ENCODE results near the gene DDHD1. TPM values are rescaled to one million over a fixed set of nuclear protein-coding genes. Genes with fewer than 3 reads are reported as not detected.

DDHD1 gene
- total and polyA plus RNA-seq, 2 experiments from 2014 or later, result 11.2 to 28.9 TPM

- ATAC-seq, result no peak
- H3K36me3 ChIP-seq (ENCODE audit: insufficient read depth), result no peaks in the 10 kb centered on the region
- peaks cover under 1% of the 10 kb centered on the region for H3K27me3 Mint-ChIP-seq (ENCODE audit: insufficient read depth, low read depth, poor library complexity)
Observed at GRCh38 chr14:53186532-53186931, 33.4 kb upstream of the DDHD1 start.

GRCh38 chr14:53183611-53184010 is 30.5 kb upstream of the DDHD1 start:
- Histone ChIP-seq H3K4me3 (no peak overlapping the region), H2AFZ (no peak overlapping the region), H3K27ac (ENCODE audit: low read depth) (no peak overlapping the region), H3K79me2 (replicated peaks; ENCODE audit: insufficient read depth) (no peaks in the 10 kb centered on the region), H3K4me1 (ENCODE audit: insufficient read depth) (peaks cover 10% of the 10 kb centered on the region), H3K27me3 (ENCODE audit: insufficient read depth) (no peaks in the 10 kb centered on the region), H4K20me1 (replicated peaks; ENCODE audit: insufficient read depth) (no peaks in the 10 kb centered on the region), H3F3A (replicated peaks; ENCODE audit: low read depth) (no peaks in the 10 kb centered on the region), H3K9me2 (ENCODE audit: insufficient read depth) (no peaks in the 10 kb centered on the region), H3K4me2 (peak overlapping the region; percentile 58), H3K36me3 (ENCODE audit: insufficient read depth) (no peaks in the 10 kb centered on the region)
- H3K9me3 Mint-ChIP-seq, result peaks cover 22% of the 10 kb centered on the region
- DNase-seq (ENCODE audit: low spot score) (no peak), ATAC-seq (no peak)
- peaks cover 20% of the 10 kb centered on the region for H3K36me3 Mint-ChIP-seq (ENCODE audit: low read depth)
- TF ChIP-seq ZNF114 (CRISPR knock-in tag; IDR thresholded peaks at IDR 0.05) (no peak), ZNF331 (CRISPR knock-in tag; IDR thresholded peaks at IDR 0.05; ENCODE audit: low read depth) (no peak), EZH2 (IDR thresholded peaks at IDR 0.05; ENCODE audit: low read depth, unreplicated experiment) (no peak), NANOG (IDR thresholded peaks at IDR 0.05; ENCODE audit: borderline replicate concordance) (no peak)
- TF ChIP-seq, protein P1, sequence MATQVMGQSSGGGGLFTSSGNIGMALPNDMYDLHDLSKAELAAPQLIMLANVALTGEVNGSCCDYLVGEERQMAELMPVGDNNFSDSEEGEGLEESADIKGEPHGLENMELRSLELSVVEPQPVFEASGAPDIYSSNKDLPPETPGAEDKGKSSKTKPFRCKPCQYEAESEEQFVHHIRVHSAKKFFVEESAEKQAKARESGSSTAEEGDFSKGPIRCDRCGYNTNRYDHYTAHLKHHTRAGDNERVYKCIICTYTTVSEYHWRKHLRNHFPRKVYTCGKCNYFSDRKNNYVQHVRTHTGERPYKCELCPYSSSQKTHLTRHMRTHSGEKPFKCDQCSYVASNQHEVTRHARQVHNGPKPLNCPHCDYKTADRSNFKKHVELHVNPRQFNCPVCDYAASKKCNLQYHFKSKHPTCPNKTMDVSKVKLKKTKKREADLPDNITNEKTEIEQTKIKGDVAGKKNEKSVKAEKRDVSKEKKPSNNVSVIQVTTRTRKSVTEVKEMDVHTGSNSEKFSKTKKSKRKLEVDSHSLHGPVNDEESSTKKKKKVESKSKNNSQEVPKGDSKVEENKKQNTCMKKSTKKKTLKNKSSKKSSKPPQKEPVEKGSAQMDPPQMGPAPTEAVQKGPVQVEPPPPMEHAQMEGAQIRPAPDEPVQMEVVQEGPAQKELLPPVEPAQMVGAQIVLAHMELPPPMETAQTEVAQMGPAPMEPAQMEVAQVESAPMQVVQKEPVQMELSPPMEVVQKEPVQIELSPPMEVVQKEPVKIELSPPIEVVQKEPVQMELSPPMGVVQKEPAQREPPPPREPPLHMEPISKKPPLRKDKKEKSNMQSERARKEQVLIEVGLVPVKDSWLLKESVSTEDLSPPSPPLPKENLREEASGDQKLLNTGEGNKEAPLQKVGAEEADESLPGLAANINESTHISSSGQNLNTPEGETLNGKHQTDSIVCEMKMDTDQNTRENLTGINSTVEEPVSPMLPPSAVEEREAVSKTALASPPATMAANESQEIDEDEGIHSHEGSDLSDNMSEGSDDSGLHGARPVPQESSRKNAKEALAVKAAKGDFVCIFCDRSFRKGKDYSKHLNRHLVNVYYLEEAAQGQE (IDR thresholded peaks at IDR 0.05; ENCODE audit: unreplicated experiment), result no peak
- peaks cover 1% of the 10 kb centered on the region for H3K27me3 Mint-ChIP-seq (ENCODE audit: insufficient read depth, low read depth, poor library complexity)
- peaks cover 16% of the 10 kb centered on the region for H3K4me1 Mint-ChIP-seq
- H3K27ac Mint-ChIP-seq, result no peak overlapping the region; the same call in 1 of the 2 replicates
- no peak overlapping the region for H3K4me3 Mint-ChIP-seq

More at GRCh38 chr14:53186532-53186931, 33.4 kb upstream of the DDHD1 start:
- Histone ChIP-seq H3K9me2 (ENCODE audit: insufficient read depth) (no peaks in the 10 kb centered on the region), H3K4me3 (no peak overlapping the region), H3K27me3 (ENCODE audit: insufficient read depth) (no peaks in the 10 kb centered on the region), H2AFZ (no peak overlapping the region), H3K4me1 (ENCODE audit: insufficient read depth) (peaks cover 10% of the 10 kb centered on the region), H3K27ac (ENCODE audit: low read depth) (no peak overlapping the region), H3F3A (replicated peaks; ENCODE audit: low read depth) (no peaks in the 10 kb centered on the region), H3K4me2 (no peak overlapping the region), H4K20me1 (replicated peaks; ENCODE audit: insufficient read depth) (no peaks in the 10 kb centered on the region), H3K79me2 (replicated peaks; ENCODE audit: insufficient read depth) (no peaks in the 10 kb centered on the region)
- peaks cover 8% of the 10 kb centered on the region for H3K36me3 Mint-ChIP-seq (ENCODE audit: low read depth)
- DNase-seq (ENCODE audit: low spot score), result no peak
- H3K4me3 Mint-ChIP-seq, result no peak overlapping the region
- peaks cover 9% of the 10 kb centered on the region for H3K9me3 Mint-ChIP-seq
- TF ChIP-seq NANOG (IDR thresholded peaks at IDR 0.05; ENCODE audit: borderline replicate concordance), result no peak
- no peak for TF ChIP-seq ZNF114 (CRISPR knock-in tag; IDR thresholded peaks at IDR 0.05)
- TF ChIP-seq POLR2AphosphoS5 (IDR thresholded peaks at IDR 0.05; ENCODE audit: low read depth), result no peak
- TF ChIP-seq, protein P2, sequence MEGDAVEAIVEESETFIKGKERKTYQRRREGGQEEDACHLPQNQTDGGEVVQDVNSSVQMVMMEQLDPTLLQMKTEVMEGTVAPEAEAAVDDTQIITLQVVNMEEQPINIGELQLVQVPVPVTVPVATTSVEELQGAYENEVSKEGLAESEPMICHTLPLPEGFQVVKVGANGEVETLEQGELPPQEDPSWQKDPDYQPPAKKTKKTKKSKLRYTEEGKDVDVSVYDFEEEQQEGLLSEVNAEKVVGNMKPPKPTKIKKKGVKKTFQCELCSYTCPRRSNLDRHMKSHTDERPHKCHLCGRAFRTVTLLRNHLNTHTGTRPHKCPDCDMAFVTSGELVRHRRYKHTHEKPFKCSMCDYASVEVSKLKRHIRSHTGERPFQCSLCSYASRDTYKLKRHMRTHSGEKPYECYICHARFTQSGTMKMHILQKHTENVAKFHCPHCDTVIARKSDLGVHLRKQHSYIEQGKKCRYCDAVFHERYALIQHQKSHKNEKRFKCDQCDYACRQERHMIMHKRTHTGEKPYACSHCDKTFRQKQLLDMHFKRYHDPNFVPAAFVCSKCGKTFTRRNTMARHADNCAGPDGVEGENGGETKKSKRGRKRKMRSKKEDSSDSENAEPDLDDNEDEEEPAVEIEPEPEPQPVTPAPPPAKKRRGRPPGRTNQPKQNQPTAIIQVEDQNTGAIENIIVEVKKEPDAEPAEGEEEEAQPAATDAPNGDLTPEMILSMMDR (conservative IDR thresholded peaks at IDR 0.05; ENCODE audit: low read depth in 2 of 2), result no peak
- no peak for TF ChIP-seq CREB1 (CRISPR knock-in tag; IDR thresholded peaks at IDR 0.05; ENCODE audit: low read depth)
- TF ChIP-seq STAT1 (IDR thresholded peaks at IDR 0.05; ENCODE audit: unreplicated experiment), result no peak
- TF ChIP-seq ZNF331 (CRISPR knock-in tag; IDR thresholded peaks at IDR 0.05; ENCODE audit: low read depth), result no peak
- no peak for TF ChIP-seq JUNB (IDR thresholded peaks at IDR 0.05; ENCODE audit: unreplicated experiment)
- TF ChIP-seq, protein P1 (IDR thresholded peaks at IDR 0.05; ENCODE audit: unreplicated experiment), result no peak
- H3K4me1 Mint-ChIP-seq, result peaks cover 14% of the 10 kb centered on the region
- H3K27ac Mint-ChIP-seq, result no peak overlapping the region

Data from GM23338 (cell line).